B cell (primary cell): ENCODE measurements around the gene CSNK1G1. TPM values are rescaled to one million over a fixed set of nuclear protein-coding genes. Genes with fewer than 3 reads are reported as not detected.

ENCODE experiments used
- ATAC-seq: fragments of 200-7000 bp; cut with Tn5 transposase; one replicate; pipeline ENCODE4 v1.10.0; 2021; ENCODE audit warnings: low read depth, mild to moderate bottlenecking, moderate number of reproducible peaks, moderate library complexity
- CTCF ChIA-PET: fragments of 350-600 bp; sonication (Branson Sonifier 250); formaldehyde crosslinking; loops from one replicate; lab custom pipeline; 2021; ENCODE audit warnings: antibody characterized with exemption, inconsistent platforms; lab: Charles Lee
- POLR2A ChIA-PET: fragments of 350-600 bp; sonication (Branson Sonifier 250); formaldehyde crosslinking; loops from one replicate; lab custom pipeline; 2021; ENCODE audit warnings: antibody characterized with exemption; lab: Charles Lee
- DNase-seq: peaks from one replicate; pipeline ENCODE4 v3.0.0; 2013
- H2AFZ ChIP-seq: 2 replicates; pipeline ENCODE4 v1.6.1; 2012; ENCODE audit warnings: mild to moderate bottlenecking, low read depth, low read length; ENCODE audit not compliant: insufficient read depth, poor library complexity, severe bottlenecking
- H3K27ac ChIP-seq, 2 donors: 1 replicate in 1 of 2; 2 replicates in 1 of 2; pipeline ENCODE4 v1.5.1; 2012 to 2013; ENCODE audit warnings: low read length in 2 of 2, mild to moderate bottlenecking in 2 of 2, moderate library complexity in 1 of 2
- H3K27me3 ChIP-seq, 4 experiments: fragments of 200-600 bp in 1 of 4; sonication (generic) in 1 of 4; replicated peaks in 1 of 4; 1 replicate in 2 of 4; 2 replicates in 2 of 4; pipeline versions ENCODE4 v1.6.1 to v1.7.0; 2013 to 2016; ENCODE audit warnings: low read length in 3 of 4, mild to moderate bottlenecking in 2 of 4, mixed read lengths in 1 of 4, moderate library complexity in 1 of 4; ENCODE audit not compliant: insufficient read depth in 4 of 4, control insufficient read depth in 3 of 4; ENCODE audit errors: control extremely low read depth in 1 of 4
- H3K36me3 ChIP-seq, 2 experiments: replicated peaks in 1 of 2; 1 replicate in 1 of 2; 2 replicates in 1 of 2; pipeline versions ENCODE4 v1.6.1 to v1.7.1; 2013; ENCODE audit warnings: low read length in 1 of 2; ENCODE audit not compliant: insufficient read depth in 2 of 2, control insufficient read depth in 1 of 2; ENCODE audit errors: control extremely low read depth in 1 of 2, extremely low read depth in 1 of 2
- H3K4me1 ChIP-seq, 2 donors: fragments of 200-600 bp in 1 of 2; sonication (generic) in 1 of 2; 1 replicate in 1 of 2; 2 replicates in 1 of 2; pipeline versions ENCODE4 v1.5.1 to v1.6.1; 2013 to 2017; ENCODE audit warnings: low read length in 2 of 2; ENCODE audit not compliant: control insufficient read depth in 2 of 2, insufficient read depth in 2 of 2
- H3K4me2 ChIP-seq: replicated peaks from 2 replicates; pipeline ENCODE3; 2012; ENCODE audit warnings: mild to moderate bottlenecking, low read depth, low read length; ENCODE audit not compliant: poor library complexity, severe bottlenecking
- H3K4me3 ChIP-seq, 5 experiments: fragments of 200-600 bp in 1 of 5; sonication (generic) in 1 of 5; 1 replicate in 3 of 5; 2 replicates in 2 of 5; pipeline versions ENCODE4 v1.5.1 to v1.7.0; 2011 to 2016; ENCODE audit warnings: low read length in 4 of 5, mild to moderate bottlenecking in 4 of 5, low read depth in 2 of 5, control low read depth in 1 of 5, moderate library complexity in 1 of 5; ENCODE audit not compliant: insufficient read depth in 1 of 5; ENCODE audit errors: control extremely low read depth in 1 of 5, extremely low read depth in 1 of 5
- H3K79me2 ChIP-seq: fragments of 200-600 bp; sonication (generic); one replicate; pipeline ENCODE4 v1.6.0; 2016; ENCODE audit warnings: low read length; ENCODE audit not compliant: control insufficient read depth, insufficient read depth
- H3K9ac ChIP-seq: fragments of 200-600 bp; sonication (generic); 2 replicates; pipeline ENCODE4 v1.6.1; 2017; ENCODE audit warnings: mild to moderate bottlenecking, low read length, moderate library complexity
- H3K9me3 ChIP-seq, 3 donors: one replicate each; pipeline versions ENCODE4 v1.6.1 to v1.7.1; 2013; ENCODE audit warnings: low read length in 2 of 3; ENCODE audit not compliant: control insufficient read depth in 2 of 3, insufficient read depth in 1 of 3; ENCODE audit errors: control extremely low read depth in 1 of 3
- H4K20me1 ChIP-seq: 2 replicates; pipeline ENCODE4 v1.6.0; 2012; ENCODE audit warnings: mild to moderate bottlenecking, low read length; ENCODE audit not compliant: insufficient read depth, control insufficient read depth, poor library complexity, severe bottlenecking
- H3K27ac Mint-ChIP-seq: one replicate; pipeline ENCODE4 v1.8.0; 2021; ENCODE audit warnings: mixed read lengths
- H3K27me3 Mint-ChIP-seq: one replicate; pipeline ENCODE4 v1.8.0; 2021; ENCODE audit warnings: mixed read lengths
- H3K4me1 Mint-ChIP-seq: one replicate; pipeline ENCODE4 v1.8.0; 2021; ENCODE audit warnings: mixed read lengths
- H3K4me3 Mint-ChIP-seq: one replicate; pipeline ENCODE4 v1.8.0; 2021; ENCODE audit warnings: mixed read lengths
- H3K9me3 Mint-ChIP-seq: one replicate; pipeline ENCODE4 v1.8.0; 2022; ENCODE audit warnings: mixed read lengths; ENCODE audit not compliant: insufficient read depth
- CTCF ChIP-seq: fragments of 200-600 bp; IDR thresholded peaks from one replicate; pipeline ENCODE4 v1.8.0; 2022; ENCODE audit warnings: antibody characterized with exemption, mild to moderate bottlenecking
- EZH2 ChIP-seq: IDR thresholded peaks from 2 replicates; pipeline ENCODE4 v1.6.1; 2012; ENCODE audit warnings: borderline replicate concordance, low read depth, mild to moderate bottlenecking, moderate library complexity, low read length; ENCODE audit not compliant: insufficient read depth, poor library complexity, severe bottlenecking
- WGBS: methylation state at CpG from one replicate; pipeline ENCODE4 v1.1.5; 2013; ENCODE audit warnings: missing lambda C conversion rate; ENCODE audit not compliant: insufficient coverage; 5-methylcytosine and 5-hydroxymethylcytosine counted together
- intact Hi-C: fragments of 100-400 bp; cut with micrococcal nuclease; formaldehyde crosslinking; loops from one replicate; pipeline ENCODE4 v1.10.0; 2022
- polyA plus RNA-seq: library from polyadenylated mRNA; depleted of rRNA; stranded (reverse); fragments of >200 nt; gene quantifications from 2 replicates; pipeline ENCODE4 v1.2.3, GENCODE V29; 2012
- total RNA-seq, 2 donors: library from RNA; stranded (reverse); fragments of 120-200 nt in 1 of 2; gene quantifications; 1 replicate in 1 of 2; 2 replicates in 1 of 2; pipeline versions ENCODE4 v1.2.3 to v1.2.4, GENCODE V29; 2013 to 2022

Gene CSNK1G1
- total and polyA plus RNA-seq, 2 donors (not counting 1 experiment from before 2014, with no cell fraction given), result 5.2 to 40.3 TPM

GRCh38 chr15:64311566-64311965 is 44.4 kb downstream of the CSNK1G1 start:
- H3K27me3 Mint-ChIP-seq, result no peaks in the 10 kb centered on the region
- no peak overlapping the region for H3K27ac ChIP-seq
- H3K4me3 ChIP-seq, result no peak overlapping the region
- H3K79me2 ChIP-seq, result peaks cover 33% of the 10 kb centered on the region
- DNase-seq, result no peak
- ChIA-PET CTCF (no interaction called here), POLR2A (no interaction called here)
- TF ChIP-seq EZH2, result no peak
- TF ChIP-seq CTCF, result no peak
- H3K4me3 Mint-ChIP-seq, result no peak overlapping the region
- H3K4me1 Mint-ChIP-seq, result peaks cover 11% of the 10 kb centered on the region
- no peaks in the 10 kb centered on the region for H3K4me1 ChIP-seq
- peaks cover 0 to 1% (median 0%) of the 10 kb centered on the region in 3 donors for H3K9me3 ChIP-seq
- no peaks in the 10 kb centered on the region for H4K20me1 ChIP-seq
- no peak overlapping the region for H3K4me2 ChIP-seq
- ATAC-seq, result no peak
- H2AFZ ChIP-seq, result no peak overlapping the region
- H3K36me3 ChIP-seq, result no peaks in the 10 kb centered on the region
- no peak overlapping the region for H3K9ac ChIP-seq
- intact Hi-C loops, result no loop called here
- no peak overlapping the region for H3K27ac Mint-ChIP-seq
- H3K27me3 ChIP-seq, result no peaks in the 10 kb centered on the region
- 100% methylated on average over 1 of the region's 6 CpGs for WGBS
- H3K9me3 Mint-ChIP-seq, result no peaks in the 10 kb centered on the region

- Histone ChIP-seq H3K4me1 (no peaks in the 10 kb centered on the region), H3K9ac (no peak overlapping the region), H2AFZ (no peak overlapping the region), H3K36me3 (no peaks in the 10 kb centered on the region), H3K9me3 (peaks cover 0 to 1% (median 0%) of the 10 kb centered on the region in 3 donors), H3K79me2 (peaks cover 33% of the 10 kb centered on the region), H3K4me2 (no peak overlapping the region), H3K27me3 (no peaks in the 10 kb centered on the region), H3K4me3 (no peak overlapping the region), H3K27ac (no peak overlapping the region), H4K20me1 (no peaks in the 10 kb centered on the region)
- Mint-ChIP-seq H3K9me3 (no peaks in the 10 kb centered on the region), H3K27me3 (no peaks in the 10 kb centered on the region), H3K4me1 (peaks cover 9% of the 10 kb centered on the region), H3K27ac (no peak overlapping the region), H3K4me3 (no peak overlapping the region)
- ATAC-seq (no peak), DNase-seq (no peak)
- ChIA-PET CTCF (no interaction called here), POLR2A (no interaction called here)
- TF ChIP-seq EZH2 (no peak), CTCF (no peak)
- intact Hi-C loops, result no loop called here
These were observed 45.9 kb downstream of the CSNK1G1 start for GRCh38 chr15:64310036-64310435.
